HG03196 (cell line): ENCODE data around the gene SMAD4.
A peak's percentile ranks its signal among the peaks of the same experiment; 100 is the strongest.
"Not testable (repeated sequence)": the region's sequence is repeated elsewhere in the genome, so short reads cannot be mapped to it uniquely, and the experiment has no call there.

Source experiments
- ATAC-seq: cut with Tn5 transposase; IDR thresholded peaks from one replicate; pipeline ENCODE4 v1.9.1; 2021; ENCODE audit not compliant: unreplicated experiment

SMAD4 gene

GRCh38 chr18:51068105-51068504 lies 38.1 kb downstream of the SMAD4 start:
- ATAC-seq = no peak

GRCh38 chr18:51069885-51070284 lies 39.9 kb downstream of the SMAD4 start:
- no peak for ATAC-seq

GRCh38 chr18:51070545-51070944 lies 40.5 kb downstream of the SMAD4 start:
- no peak for ATAC-seq

GRCh38 chr18:51072586-51073313 lies 42.7 kb downstream of the SMAD4 start:
- ATAC-seq = no peak

GRCh38 chr18:51074605-51075004 lies 44.6 kb downstream of the SMAD4 start:
- ATAC-seq = no peak

GRCh38 chr18:51076503-51076902 lies 46.5 kb downstream of the SMAD4 start:
- no peak for ATAC-seq

GRCh38 chr18:51077217-51077616 lies 47.2 kb downstream of the SMAD4 start:
- peak; percentile 60 for ATAC-seq

GRCh38 chr18:51078026-51078425 lies 48.0 kb downstream of the SMAD4 start:
- no peak for ATAC-seq

GRCh38 chr18:51082571-51083267 lies 52.7 kb downstream of the SMAD4 start:
- peak; percentile 47 for ATAC-seq

GRCh38 chr18:51083398-51083797 lies 53.4 kb downstream of the SMAD4 start:
- no peak for ATAC-seq

- ATAC-seq = no peak
Observed at GRCh38 chr18:51088410-51088809, 58.4 kb downstream of the SMAD4 start.

- no peak for ATAC-seq
Observed at GRCh38 chr18:51089691-51090090, 59.7 kb downstream of the SMAD4 start.

- ATAC-seq = no peak
Observed at GRCh38 chr18:51091270-51091669, 61.3 kb downstream of the SMAD4 start.

GRCh38 chr18:51092117-51092516 lies 62.1 kb downstream of the SMAD4 start:
- ATAC-seq = no peak

- not testable (repeated sequence) for ATAC-seq
Observed at GRCh38 chr18:51092967-51093366, 63.0 kb downstream of the SMAD4 start.

GRCh38 chr18:51097021-51097822 lies 67.2 kb downstream of the SMAD4 start:
- no peak for ATAC-seq

- no peak for ATAC-seq
Observed at GRCh38 chr18:51098082-51098481, 68.1 kb downstream of the SMAD4 start.

GRCh38 chr18:51098513-51098912 lies 68.5 kb downstream of the SMAD4 start:
- no peak for ATAC-seq

GRCh38 chr18:51100385-51101120 lies 70.5 kb downstream of the SMAD4 start:
- ATAC-seq = no peak

- ATAC-seq = no peak
Observed at GRCh38 chr18:51107082-51107481, 77.1 kb downstream of the SMAD4 start.
